Mesangial cell (primary cell): ENCODE measurements around the gene SHANK2. TPM values are rescaled to one million over a fixed set of nuclear protein-coding genes. Genes with fewer than 3 reads are reported as not detected.

Source experiments
- total RNA-seq: library from RNA; depleted of rRNA; stranded (reverse); fragments of >200 nt; gene quantifications from 2 replicates; pipeline ENCODE4 v1.2.3, GENCODE V29; 2015

The SHANK2 gene
- total RNA-seq = 6.5 and 35.9 TPM in 2 replicates

GRCh38 chr11:71252269-71252769 is at the start of gene SHANK2:
Gene SHANK2, minus strand, starts transcription at chr11:71252577. Its CDS starts 105,251 bp downstream, at chr11:71147326.

Other genes starting within 250 kb of the SHANK2 start
- 113 and 115 TPM in 2 replicates for gene DHCR7, start 195.8 kb upstream of the SHANK2 start, total RNA-seq
- 46.3 and 75.6 TPM in 2 replicates for gene NADSYN1, start 200.6 kb upstream of the SHANK2 start, total RNA-seq